H1 (cell line): Measurements from ENCODE around the gene NPM1. TPM values are rescaled to one million over a fixed set of nuclear protein-coding genes. Genes with fewer than 3 reads are reported as not detected.
A peak's percentile ranks its signal among the peaks of the same experiment; 100 is the strongest.

Source experiments
- CTCF ChIA-PET: fragments of 300-600 bp; sonication (Branson Sonifier 250); formaldehyde crosslinking; loops from one replicate; lab custom pipeline; 2021; ENCODE audit not compliant: partially characterized antibody; lab: Charles Lee
- POLR2A ChIA-PET: fragments of 300-600 bp; sonication (Branson Sonifier 250); formaldehyde crosslinking; loops from one replicate; lab custom pipeline; 2021; ENCODE audit warnings: inconsistent platforms; ENCODE audit not compliant: partially characterized antibody; lab: Charles Lee
- DNase-seq, 2 experiments: peaks; one replicate each; pipeline versions ENCODE4 v3.0.0 to v3.0.0-alpha.2; 2010 to 2022; ENCODE audit warnings: low spot score in 2 of 2, low read depth in 1 of 2, mixed read lengths in 1 of 2
- FAIRE-seq: peaks from 2 replicates; lab custom pipeline; 2011; peaks lifted over from hg19 to GRCh38; lab: Jason Lieb, UNC
- H2AFZ ChIP-seq: 2 replicates; pipeline ENCODE4 v1.8.1; 2012; ENCODE audit warnings: low read length, inconsistent platforms
- H2AK5ac ChIP-seq: 2 replicates; pipeline ENCODE4 v1.6.1; 2013; ENCODE audit warnings: low read depth, low read length
- H2BK120ac ChIP-seq: replicated peaks from 2 replicates; pipeline ENCODE3; 2013; ENCODE audit warnings: low read depth, low read length, inconsistent platforms
- H2BK12ac ChIP-seq: 2 replicates; pipeline ENCODE4 v1.6.1; 2013; ENCODE audit warnings: low read depth, low read length
- H2BK15ac ChIP-seq: 2 replicates; pipeline ENCODE4 v1.6.1; 2013; ENCODE audit warnings: low read length
- H2BK20ac ChIP-seq: 2 replicates; pipeline ENCODE4 v1.6.1; 2013; ENCODE audit warnings: low read length
- H2BK5ac ChIP-seq: 2 replicates; pipeline ENCODE4 v1.6.1; 2013; ENCODE audit warnings: low read depth, low read length
- H3K14ac ChIP-seq: 2 replicates; pipeline ENCODE4 v1.6.1; 2013; ENCODE audit warnings: inconsistent platforms; ENCODE audit not compliant: insufficient read length
- H3K18ac ChIP-seq: 2 replicates; pipeline ENCODE4 v1.6.1; 2013; ENCODE audit warnings: low read length; ENCODE audit errors: extremely low read depth
- H3K23ac ChIP-seq: 2 replicates; pipeline ENCODE4 v1.6.1; 2013; ENCODE audit warnings: inconsistent platforms; ENCODE audit not compliant: insufficient read length
- H3K23me2 ChIP-seq: 2 replicates; pipeline ENCODE4 v1.6.1; 2013; ENCODE audit warnings: low read depth, low read length
- H3K27ac ChIP-seq: 2 replicates; pipeline ENCODE4 v1.6.1; 2011; ENCODE audit warnings: low read depth, low read length, inconsistent platforms
- H3K27me3 ChIP-seq, 4 experiments: replicated peaks in 1 of 4; 1 replicate in 1 of 4; 2 replicates in 3 of 4; pipeline versions ENCODE4 v1.6.1 to v1.8.1; 2011 to 2013; ENCODE audit warnings: low read length in 3 of 4, mild to moderate bottlenecking in 3 of 4, inconsistent platforms in 2 of 4, mixed read lengths in 2 of 4, moderate library complexity in 1 of 4; ENCODE audit not compliant: control insufficient read depth in 3 of 4, insufficient read depth in 3 of 4; ENCODE audit errors: extremely low read depth in 1 of 4
- H3K36me3 ChIP-seq, 4 experiments: 2 replicates each; pipeline versions ENCODE4 v1.6.1 to v1.8.1; 2011 to 2013; ENCODE audit warnings: mild to moderate bottlenecking in 4 of 4, low read length in 3 of 4, moderate library complexity in 2 of 4, control low read depth in 1 of 4, inconsistent platforms in 1 of 4; ENCODE audit not compliant: insufficient read depth in 4 of 4, control insufficient read depth in 2 of 4
- H3K4ac ChIP-seq: replicated peaks from 2 replicates; pipeline ENCODE3; 2013; ENCODE audit warnings: low read length, low read depth, mixed read lengths, inconsistent platforms; ENCODE audit not compliant: insufficient read length
- H3K4me1 ChIP-seq, 4 experiments: replicated peaks in 1 of 4; 1 replicate in 1 of 4; 2 replicates in 3 of 4; pipeline versions ENCODE4 v1.6.1 to v1.8.1; 2011 to 2013; ENCODE audit warnings: low read length in 3 of 4, inconsistent platforms in 2 of 4, mixed read lengths in 1 of 4; ENCODE audit not compliant: insufficient read depth in 4 of 4, control insufficient read depth in 3 of 4
- H3K4me2 ChIP-seq, 2 experiments: 2 replicates each; pipeline versions ENCODE4 v1.6.1 to v1.8.1; 2011 to 2013; ENCODE audit warnings: low read depth in 2 of 2, low read length in 2 of 2, control low read depth in 1 of 2, inconsistent platforms in 1 of 2, mild to moderate bottlenecking in 1 of 2; ENCODE audit not compliant: insufficient read depth in 1 of 2
- H3K4me3 ChIP-seq, 4 experiments: fragments of 200-600, 300-600 bp in 1 of 4; sonication (generic), shearing (Covaris generic), sonication (Bioruptor Twin) in 1 of 4; 2 replicates each; pipeline versions ENCODE4 v1.5.1 to v1.8.1; 2011 to 2016; ENCODE audit warnings: low read length in 4 of 4, low read depth in 3 of 4, control low read depth in 2 of 4, inconsistent platforms in 2 of 4, mild to moderate bottlenecking in 2 of 4, mixed read lengths in 1 of 4, moderate library complexity in 1 of 4; ENCODE audit not compliant: insufficient read depth in 2 of 4; ENCODE audit errors: extremely low read depth in 1 of 4
- H3K56ac ChIP-seq: replicated peaks from 2 replicates; pipeline ENCODE3; 2013; ENCODE audit warnings: low read depth, mild to moderate bottlenecking, mixed read lengths, low read length, inconsistent platforms; ENCODE audit not compliant: insufficient read length
- H3K79me1 ChIP-seq: 2 replicates; pipeline ENCODE4 v1.6.1; 2013; ENCODE audit warnings: low read depth, low read length, control low read depth
- H3K79me2 ChIP-seq, 2 experiments: 2 replicates each; pipeline versions ENCODE4 v1.6.1 to v1.8.1; 2012 to 2013; ENCODE audit warnings: low read length in 2 of 2, mild to moderate bottlenecking in 2 of 2, inconsistent platforms in 1 of 2; ENCODE audit not compliant: insufficient read depth in 2 of 2, control insufficient read depth in 1 of 2
- H3K9ac ChIP-seq, 4 experiments: replicated peaks in 1 of 4; 1 replicate in 1 of 4; 2 replicates in 3 of 4; pipeline versions ENCODE4 v1.6.1 to v1.8.1; 2011 to 2013; ENCODE audit warnings: low read depth in 3 of 4, low read length in 3 of 4, control low read depth in 2 of 4, mild to moderate bottlenecking in 2 of 4, moderate library complexity in 2 of 4, inconsistent platforms in 1 of 4; ENCODE audit errors: extremely low read depth in 1 of 4
- H3K9me3 ChIP-seq, 2 experiments: 2 replicates each; pipeline versions ENCODE4 v1.6.1 to v1.8.1; 2012 to 2013; ENCODE audit warnings: mild to moderate bottlenecking in 2 of 2, moderate library complexity in 2 of 2, control low read depth in 1 of 2, inconsistent platforms in 1 of 2, low read depth in 1 of 2, low read length in 1 of 2, mixed read lengths in 1 of 2; ENCODE audit not compliant: insufficient read depth in 2 of 2
- H4K20me1 ChIP-seq, 2 experiments: replicated peaks in 1 of 2; 2 replicates each; pipeline versions ENCODE3 to v1.8.1; 2011 to 2013; ENCODE audit warnings: inconsistent platforms in 2 of 2, low read length in 2 of 2, mild to moderate bottlenecking in 1 of 2; ENCODE audit not compliant: insufficient read depth in 2 of 2, control insufficient read depth in 1 of 2
- H4K5ac ChIP-seq: 2 replicates; pipeline ENCODE4 v1.6.1; 2013; ENCODE audit warnings: low read length, low read depth, mixed read lengths, inconsistent platforms; ENCODE audit not compliant: insufficient read length
- H4K8ac ChIP-seq: 2 replicates; pipeline ENCODE4 v1.8.0; 2013; ENCODE audit warnings: mild to moderate bottlenecking, moderate library complexity, low read length, inconsistent platforms; ENCODE audit not compliant: insufficient read depth; ENCODE audit errors: extremely low read depth
- H4K91ac ChIP-seq: replicated peaks from 2 replicates; pipeline ENCODE3; 2013; ENCODE audit warnings: low read length, mixed read lengths, inconsistent platforms; ENCODE audit not compliant: insufficient read length
- CTBP2 ChIP-seq: IDR thresholded peaks from 2 replicates; pipeline ENCODE4 v1.7.0; 2011; ENCODE audit warnings: borderline replicate concordance, mild to moderate bottlenecking, moderate library complexity, mixed read lengths, low read length; ENCODE audit not compliant: insufficient read depth, insufficient read length
- EGR1 ChIP-seq: IDR thresholded peaks from 2 replicates; pipeline ENCODE4 v1.6.1; 2011; ENCODE audit warnings: low read depth, low read length, borderline replicate concordance
- HDAC2 ChIP-seq, 2 experiments: fragments of 300-600 bp in 1 of 2; sonication (generic) in 1 of 2; IDR thresholded peaks; 2 replicates each; pipeline ENCODE4 v1.6.1; 2011 to 2012; ENCODE audit warnings: low read depth in 2 of 2, low read length in 2 of 2, mild to moderate bottlenecking in 2 of 2, moderate library complexity in 2 of 2, borderline replicate concordance in 1 of 2, inconsistent platforms in 1 of 2
- HDAC6 ChIP-seq: IDR thresholded peaks from one replicate; pipeline ENCODE4 v1.7.1; 2012; ENCODE audit warnings: low read depth, mild to moderate bottlenecking, inconsistent platforms, low read length, moderate library complexity
- NRF1 ChIP-seq: IDR thresholded peaks from 2 replicates; pipeline ENCODE4 v1.6.1; 2011; ENCODE audit warnings: mild to moderate bottlenecking, low read depth, low read length, improper control_type of control experiment
- RAD21 ChIP-seq, 2 experiments: IDR thresholded peaks in 1 of 2; conservative IDR thresholded peaks in 1 of 2; 2 replicates each; pipeline ENCODE4 v1.6.1; 2011; ENCODE audit warnings: low read depth in 2 of 2, low read length in 2 of 2, improper control_type of control experiment in 1 of 2, inconsistent platforms in 1 of 2, mild to moderate bottlenecking in 1 of 2, moderate library complexity in 1 of 2
- RFX5 ChIP-seq: IDR thresholded peaks from 2 replicates; pipeline ENCODE4 v1.6.1; 2011; ENCODE audit warnings: low read depth, low read length, improper control_type of control experiment, borderline replicate concordance
- SIRT6 ChIP-seq: IDR thresholded peaks from one replicate; pipeline ENCODE4 v1.7.1; 2012; ENCODE audit warnings: low read length, inconsistent platforms
- SIX5 ChIP-seq: IDR thresholded peaks from 2 replicates; pipeline ENCODE4 v1.6.1; 2011; ENCODE audit warnings: mild to moderate bottlenecking, low read depth, low read length
- WGBS, 2 experiments: shearing (Covaris generic) in 1 of 2; methylation state at CpG; one replicate each; pipeline versions ENCODE4 v1.1.6 to v1.1.7; 2013 to 2015; ENCODE audit warnings: low lambda C conversion rate in 2 of 2, mixed read lengths in 2 of 2, inconsistent platforms in 1 of 2, low coverage in 1 of 2, missing lambda C conversion rate in 1 of 2; ENCODE audit not compliant: insufficient replicate concordance in 2 of 2, insufficient coverage in 1 of 2, insufficient read length in 1 of 2; ENCODE audit errors: extremely low coverage in 1 of 2, missing lambda C conversion rate in 1 of 2; 5-methylcytosine and 5-hydroxymethylcytosine counted together
- polyA plus RNA-seq, 7 experiments: library from polyadenylated mRNA; depleted of rRNA in 3 of 7; stranded (reverse) in 5 of 7; unstranded in 2 of 7; fragments of >200 nt in 5 of 7; fragments of 200-250 nt in 2 of 7; gene quantifications; 1 replicate in 5 of 7; 2 replicates in 1 of 7; 4 replicates in 1 of 7; pipeline versions ENCODE4 v1.2.1 to v1.2.3, GENCODE V29; 2011 to 2013; ENCODE audit warnings: missing spikeins in 2 of 7, mixed read lengths in 2 of 7
- total RNA-seq: library from RNA; stranded (reverse); fragmentation: NEBNext Ultra II Directional; extraction: Animal tissue kit (Norgen Biotek cat#: 25700); gene quantifications from 2 replicates; pipeline ENCODE4 v1.2.1, GENCODE V29; 2021
- TF ChIP-seq, protein P1 (sequence below): IDR thresholded peaks from 2 replicates; pipeline ENCODE4 v1.6.1; 2012; ENCODE audit warnings: low read length, inconsistent platforms

NPM1 gene
- total and polyA plus RNA-seq, 2 of the 8 experiments (the other 6 are each of a cell fraction or from before 2014, with no cell fraction given) = 2,182 to 4,042 TPM

DNA sequence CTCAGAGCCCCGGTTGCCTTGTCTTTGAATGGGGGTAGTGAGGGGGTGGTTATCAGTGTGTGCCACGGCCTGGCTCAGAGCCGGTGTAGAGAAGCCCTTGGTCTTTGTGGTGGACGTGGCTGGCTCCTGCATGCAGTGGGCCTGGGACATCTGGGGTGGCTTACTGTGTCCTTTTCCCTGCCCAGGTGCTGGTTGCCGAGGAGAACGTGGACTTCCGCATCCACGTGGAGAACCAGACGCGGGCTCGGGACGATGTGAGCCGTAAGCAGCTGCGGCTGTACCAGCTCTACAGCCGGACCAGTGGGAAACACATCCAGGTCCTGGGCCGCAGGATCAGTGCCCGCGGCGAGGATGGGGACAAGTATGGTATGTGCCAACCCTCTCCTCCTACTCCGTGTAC, 48.3 kb downstream of the NPM1 start:
- Histone ChIP-seq H3K4me2 (no peak overlapping the region), H3K4ac (no peak overlapping the region), H3K14ac (no peak overlapping the region), H3K4me3 (no peak overlapping the region), H3K36me3 (no peaks in the 10 kb centered on the region), H3K23ac (no peak overlapping the region), H3K79me2 (no peaks in the 10 kb centered on the region), H3K27ac (no peak overlapping the region), H4K91ac (no peak overlapping the region), H3K4me1 (peaks cover 0 to 34% (median 23%) of the 10 kb centered on the region in 4 experiments; a peak in 6 of 7 replicates), H3K23me2 (no peaks in the 10 kb centered on the region; the same call in 1 of the 2 replicates), H3K18ac (no peak overlapping the region), H2BK15ac (0 out of 2 replicates have a peak overlapping the region, but pooled peaks have one; percentile 46), H2BK5ac (no peak overlapping the region), H3K9me3 (no peaks in the 10 kb centered on the region), H4K20me1 (peaks cover 0 to 2% of the 10 kb centered on the region in 2 experiments), H4K8ac (no peak overlapping the region), H2AK5ac (no peak overlapping the region), H3K56ac (no peak overlapping the region), H2BK120ac (no peak overlapping the region), H3K79me1 (no peaks in the 10 kb centered on the region), H3K9ac (no peak overlapping the region), H2BK12ac (peak overlapping the region; percentile 68; the same call in 1 of the 2 replicates), H2BK20ac (no peak overlapping the region), H2AFZ (no peak overlapping the region), H4K5ac (no peak overlapping the region), H3K27me3 (no peaks in the 10 kb centered on the region)
- ChIA-PET CTCF (interaction anchor here (1.0 to 6.3 kb wide), 8 partner anchors 8 to 472 kb away, joined by 3 to 56 read pairs (median 5); partner anchors contain the start of gene FGF18), POLR2A (interaction anchor here (0.6 to 1.3 kb wide), 3 partner anchors 13 to 325 kb away, joined by 3 to 5 read pairs (median 4); no protein-coding TSS in a partner anchor)
- FAIRE-seq (no peak), DNase-seq (no peak)
- no peak for TF ChIP-seq HDAC6
- TF ChIP-seq, protein P1, sequence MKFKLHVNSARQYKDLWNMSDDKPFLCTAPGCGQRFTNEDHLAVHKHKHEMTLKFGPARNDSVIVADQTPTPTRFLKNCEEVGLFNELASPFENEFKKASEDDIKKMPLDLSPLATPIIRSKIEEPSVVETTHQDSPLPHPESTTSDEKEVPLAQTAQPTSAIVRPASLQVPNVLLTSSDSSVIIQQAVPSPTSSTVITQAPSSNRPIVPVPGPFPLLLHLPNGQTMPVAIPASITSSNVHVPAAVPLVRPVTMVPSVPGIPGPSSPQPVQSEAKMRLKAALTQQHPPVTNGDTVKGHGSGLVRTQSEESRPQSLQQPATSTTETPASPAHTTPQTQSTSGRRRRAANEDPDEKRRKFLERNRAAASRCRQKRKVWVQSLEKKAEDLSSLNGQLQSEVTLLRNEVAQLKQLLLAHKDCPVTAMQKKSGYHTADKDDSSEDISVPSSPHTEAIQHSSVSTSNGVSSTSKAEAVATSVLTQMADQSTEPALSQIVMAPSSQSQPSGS = no peak
- no peak for TF ChIP-seq CTBP2
- TF ChIP-seq EGR1 = no peak
- no peak for TF ChIP-seq SIRT6
- TF ChIP-seq HDAC2 (IDR thresholded peaks at IDR 0.05; ENCODE audit: borderline replicate concordance in 1 of 2, low read depth in 2 of 2, low read length in 2 of 2) = no peak
- no peak for TF ChIP-seq SIX5
- no peak for TF ChIP-seq NRF1
- TF ChIP-seq RAD21 (IDR thresholded peaks at IDR 0.05 in 1 of 2, conservative IDR thresholded peaks at IDR 0.05 in 1 of 2; ENCODE audit: low read depth in 2 of 2, low read length in 2 of 2) = no peak
- no peak for TF ChIP-seq RFX5
- WGBS, 2 experiments = 91% methylated on average over 19 of the region's 20 CpGs; no CpG with 5 or more reads in 1 of the 2 experiments
